IMR-90 (cell line): ENCODE data around the gene PYGM. TPM values are rescaled to one million over a fixed set of nuclear protein-coding genes. Genes with fewer than 3 reads are reported as not detected.

ENCODE experiments used
- ATAC-seq: fragments of 200-7000 bp; cut with Tn5 transposase; 2 replicates; pipeline ENCODE4 v1.9.1; 2020; ENCODE audit warnings: low read depth, mild to moderate bottlenecking, moderate library complexity
- BruUV-seq: library from RNA; stranded (reverse); fragments of 400-500 nt; replicated peaks from 2 replicates; lab custom pipeline; 2021; lab: Mats Ljungman, UMichigan
- CTCF ChIA-PET: fragments of 300-600 bp; formaldehyde crosslinking; extraction: SDS; loops from one replicate; lab custom pipeline; 2021; ENCODE audit warnings: antibody characterized with exemption; lab: Yijun Ruan, JAX
- POLR2A ChIA-PET: fragments of 300-600 bp; sonication (Branson Sonifier 250); formaldehyde crosslinking; loops from one replicate; lab custom pipeline; 2022; ENCODE audit warnings: antibody characterized with exemption; ENCODE audit not compliant: unreplicated experiment; lab: Charles Lee
- DNase-seq: peaks from one replicate; pipeline ENCODE4 v3.0.0; 2013
- H2AFZ ChIP-seq: replicated peaks from 2 replicates; pipeline ENCODE3; 2013; ENCODE audit warnings: low read length, mild to moderate bottlenecking; ENCODE audit not compliant: poor library complexity
- H2AK5ac ChIP-seq: 2 replicates; pipeline ENCODE4 v1.6.1; 2013; ENCODE audit warnings: low read depth, low read length, inconsistent platforms
- H2AK9ac ChIP-seq: replicated peaks from 2 replicates; pipeline ENCODE3; 2013; ENCODE audit warnings: mild to moderate bottlenecking, low read depth, low read length, moderate library complexity; ENCODE audit not compliant: poor library complexity
- H2BK120ac ChIP-seq: 2 replicates; pipeline ENCODE4 v1.6.1; 2013; ENCODE audit warnings: low read depth, low read length, inconsistent platforms
- H2BK15ac ChIP-seq: 3 replicates; pipeline ENCODE4 v1.6.1; 2013; ENCODE audit warnings: low read depth, low read length, inconsistent platforms
- H2BK20ac ChIP-seq: 2 replicates; pipeline ENCODE4 v1.6.1; 2013; ENCODE audit warnings: low read depth, mild to moderate bottlenecking, inconsistent platforms, low read length, moderate library complexity
- H2BK5ac ChIP-seq: 2 replicates; pipeline ENCODE4 v1.6.1; 2013; ENCODE audit warnings: mild to moderate bottlenecking, low read depth, low read length, inconsistent platforms; ENCODE audit not compliant: poor library complexity, severe bottlenecking
- H3K14ac ChIP-seq: replicated peaks from 2 replicates; pipeline ENCODE4 v1.6.1; 2013; ENCODE audit warnings: low read depth, low read length, inconsistent platforms
- H3K18ac ChIP-seq: 2 replicates; pipeline ENCODE4 v1.6.1; 2013; ENCODE audit warnings: low read depth, low read length, control low read depth
- H3K23ac ChIP-seq: 2 replicates; pipeline ENCODE4 v1.6.1; 2013; ENCODE audit warnings: low read depth, low read length, inconsistent platforms
- H3K27ac ChIP-seq: 2 replicates; pipeline ENCODE4 v1.5.1; 2013; ENCODE audit warnings: mild to moderate bottlenecking, control low read depth, low read length; ENCODE audit not compliant: insufficient read depth
- H3K27me3 ChIP-seq: 2 replicates; pipeline ENCODE4 v1.6.1; 2013; ENCODE audit warnings: low read length; ENCODE audit not compliant: control insufficient read depth, insufficient read depth
- H3K36me3 ChIP-seq: 2 replicates; pipeline ENCODE4 v1.6.1; 2013; ENCODE audit warnings: low read length, mixed read lengths; ENCODE audit not compliant: control insufficient read depth, insufficient read depth
- H3K4ac ChIP-seq: 2 replicates; pipeline ENCODE4 v1.6.1; 2013; ENCODE audit warnings: low read depth, low read length, inconsistent platforms
- H3K4me1 ChIP-seq: 2 replicates; pipeline ENCODE4 v1.6.1; 2013; ENCODE audit warnings: low read length, mixed read lengths; ENCODE audit not compliant: control insufficient read depth, insufficient read depth
- H3K4me2 ChIP-seq: 2 replicates; pipeline ENCODE4 v1.6.1; 2013; ENCODE audit warnings: low read depth, mild to moderate bottlenecking, control low read depth, low read length, moderate library complexity
- H3K4me3 ChIP-seq: 2 replicates; pipeline ENCODE4 v1.5.1; 2013; ENCODE audit warnings: low read depth, mild to moderate bottlenecking, control low read depth, low read length, moderate library complexity; ENCODE audit not compliant: insufficient read depth
- H3K56ac ChIP-seq: 2 replicates; pipeline ENCODE4 v1.6.1; 2013; ENCODE audit warnings: low read length, inconsistent platforms; ENCODE audit not compliant: insufficient read depth; ENCODE audit errors: extremely low read depth
- H3K79me1 ChIP-seq, 2 experiments: 2 replicates each; pipeline ENCODE4 v1.6.1; 2013; ENCODE audit warnings: low read length in 2 of 2, inconsistent platforms in 1 of 2, low read depth in 1 of 2
- H3K9ac ChIP-seq: 2 replicates; pipeline ENCODE4 v1.6.1; 2013; ENCODE audit warnings: low read depth, low read length, control low read depth
- H3K9me1 ChIP-seq: 2 replicates; pipeline ENCODE4 v1.6.1; 2013; ENCODE audit warnings: low read length, inconsistent platforms; ENCODE audit not compliant: insufficient read depth
- H3K9me3 ChIP-seq: 2 replicates; pipeline ENCODE4 v1.6.1; 2013; ENCODE audit warnings: low read length; ENCODE audit not compliant: control insufficient read depth, insufficient read depth
- H4K20me1 ChIP-seq: 2 replicates; pipeline ENCODE4 v1.6.1; 2013; ENCODE audit warnings: low read length, inconsistent platforms; ENCODE audit not compliant: insufficient read depth
- H4K5ac ChIP-seq: 2 replicates; pipeline ENCODE4 v1.6.1; 2013; ENCODE audit warnings: mild to moderate bottlenecking, low read depth, low read length, control low read depth
- H4K8ac ChIP-seq, 2 experiments: 2 replicates each; pipeline ENCODE4 v1.6.1; 2013; ENCODE audit warnings: low read depth in 2 of 2, low read length in 2 of 2, control low read depth in 1 of 2, inconsistent platforms in 1 of 2
- H4K91ac ChIP-seq: 2 replicates; pipeline ENCODE4 v1.6.1; 2013; ENCODE audit warnings: low read depth, low read length, inconsistent platforms; ENCODE audit not compliant: insufficient read depth
- BHLHE40 ChIP-seq: fragments of 150-350 bp; IDR thresholded peaks from 2 replicates; pipeline ENCODE4 v1.6.1; 2016; ENCODE audit warnings: mild to moderate bottlenecking, low read depth, low read length
- FOS ChIP-seq: fragments of 150-350 bp; IDR thresholded peaks from 2 replicates; pipeline ENCODE4 v1.6.1; 2016; ENCODE audit warnings: low read depth, low read length
- MAFK ChIP-seq: IDR thresholded peaks from 2 replicates; pipeline ENCODE4 v1.6.1; 2012; ENCODE audit warnings: low read depth, low read length, improper control_type of control experiment
- MAZ ChIP-seq: IDR thresholded peaks from 2 replicates; pipeline ENCODE4 v1.6.1; 2012; ENCODE audit warnings: low read depth, mild to moderate bottlenecking, low read length, improper control_type of control experiment, moderate library complexity, borderline replicate concordance
- MXI1 ChIP-seq: IDR thresholded peaks from 2 replicates; pipeline ENCODE4 v1.6.1; 2012; ENCODE audit warnings: low read depth, mild to moderate bottlenecking, low read length, moderate library complexity, borderline replicate concordance
- POLR2A ChIP-seq: IDR thresholded peaks from 2 replicates; pipeline ENCODE4 v1.6.1; 2012; ENCODE audit warnings: mild to moderate bottlenecking, low read depth, low read length
- RAD21 ChIP-seq: IDR thresholded peaks from 2 replicates; pipeline ENCODE4 v1.6.1; 2012; ENCODE audit warnings: low read length, improper control_type of control experiment
- RCOR1 ChIP-seq: IDR thresholded peaks from 2 replicates; pipeline ENCODE4 v1.6.1; 2012; ENCODE audit warnings: mild to moderate bottlenecking, low read length, improper control_type of control experiment; ENCODE audit not compliant: insufficient replicate concordance
- RFX5 ChIP-seq: IDR thresholded peaks from 2 replicates; pipeline ENCODE4 v1.8.0; 2012; ENCODE audit warnings: low read depth, mild to moderate bottlenecking, low read length, moderate library complexity
- SMC3 ChIP-seq: fragments of 150-350 bp; IDR thresholded peaks from 2 replicates; pipeline ENCODE4 v1.6.1; 2016; ENCODE audit warnings: low read depth, mild to moderate bottlenecking, antibody characterized with exemption, low read length, moderate library complexity
- WGBS, 2 experiments: methylation state at CpG; one replicate each; pipeline versions ENCODE4 v1.1.5 to v1.1.7; 2013; ENCODE audit warnings: missing lambda C conversion rate in 2 of 2; ENCODE audit not compliant: insufficient read length in 1 of 2; ENCODE audit errors: extremely low coverage in 2 of 2; 5-methylcytosine and 5-hydroxymethylcytosine counted together
- dilution Hi-C: fragments of 300-500 bp; cut with HindIII; formaldehyde crosslinking; loops from one replicate; pipeline ENCODE4 v1.14.3; 2018; ENCODE audit warnings: low sequenced_read_pairs; ENCODE audit not compliant: unreplicated experiment
- in situ Hi-C: fragments of 300-500 bp; cut with MboI; formaldehyde crosslinking; loops from 3 replicates; pipeline ENCODE4 v1.14.3; 2019; ENCODE audit warnings: low sequenced_read_pairs, inconsistent platforms, mixed read lengths
- intact Hi-C: fragments of 100-400 bp; cut with micrococcal nuclease; formaldehyde crosslinking; loops from 2 replicates; pipeline ENCODE4 v1.10.0; 2022
- polyA plus RNA-seq, 3 experiments: library from polyadenylated mRNA; depleted of rRNA; stranded (reverse); fragments of >200 nt; gene quantifications; 2 replicates each; pipeline ENCODE4 v1.2.3, GENCODE V29; 2012; ENCODE audit warnings: low replicate concordance in 1 of 3
- total RNA-seq: library from RNA; depleted of rRNA; stranded (reverse); fragments of >200 nt; gene quantifications from 2 replicates; pipeline ENCODE4 v1.2.3, GENCODE V29; 2012
- TF ChIP-seq, protein P1 (sequence below): fragments of 150-350 bp; IDR thresholded peaks from 2 replicates; pipeline ENCODE4 v1.6.1; 2017; ENCODE audit warnings: mild to moderate bottlenecking, antibody characterized with exemption, low read length, low read depth
- TF ChIP-seq, protein P2 (sequence below): fragments of 150-350 bp; IDR thresholded peaks from 2 replicates; pipeline ENCODE4 v1.6.1; 2016; ENCODE audit warnings: low read depth, mild to moderate bottlenecking, low read length, moderate library complexity, borderline replicate concordance

PYGM gene
- total and polyA plus RNA-seq, 2 of the 4 experiments (the other 2 are of a cell fraction) = 0.18 to 0.21 TPM

GRCh38 chr11:64753019-64753379 lies 6.8 kb downstream of the PYGM start:
- H4K5ac ChIP-seq = no peak overlapping the region
- H2BK15ac ChIP-seq = no peak overlapping the region
- peaks cover 8% of the 10 kb centered on the region for H4K20me1 ChIP-seq
- no peak overlapping the region for H4K8ac ChIP-seq
- in situ Hi-C loops = no loop called here
- H3K9me1 ChIP-seq = peaks cover 3% of the 10 kb centered on the region
- no peak overlapping the region for H3K18ac ChIP-seq
- no peaks in the 10 kb centered on the region for H3K9me3 ChIP-seq
- H2AFZ ChIP-seq = peak overlapping the region; percentile 58
- no peaks in the 10 kb centered on the region for H3K79me1 ChIP-seq
- CTCF ChIA-PET = no interaction called here
- TF ChIP-seq BHLHE40 (no peak), RAD21 (no peak), SMC3 (no peak), RCOR1 (no peak), RFX5 (no peak), FOS (no peak), MXI1 (no peak), MAFK (no peak), MAZ (no peak), POLR2A (no peak)
- TF ChIP-seq, protein P1, sequence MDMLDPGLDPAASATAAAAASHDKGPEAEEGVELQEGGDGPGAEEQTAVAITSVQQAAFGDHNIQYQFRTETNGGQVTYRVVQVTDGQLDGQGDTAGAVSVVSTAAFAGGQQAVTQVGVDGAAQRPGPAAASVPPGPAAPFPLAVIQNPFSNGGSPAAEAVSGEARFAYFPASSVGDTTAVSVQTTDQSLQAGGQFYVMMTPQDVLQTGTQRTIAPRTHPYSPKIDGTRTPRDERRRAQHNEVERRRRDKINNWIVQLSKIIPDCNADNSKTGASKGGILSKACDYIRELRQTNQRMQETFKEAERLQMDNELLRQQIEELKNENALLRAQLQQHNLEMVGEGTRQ = no peak
- TF ChIP-seq, protein P2, sequence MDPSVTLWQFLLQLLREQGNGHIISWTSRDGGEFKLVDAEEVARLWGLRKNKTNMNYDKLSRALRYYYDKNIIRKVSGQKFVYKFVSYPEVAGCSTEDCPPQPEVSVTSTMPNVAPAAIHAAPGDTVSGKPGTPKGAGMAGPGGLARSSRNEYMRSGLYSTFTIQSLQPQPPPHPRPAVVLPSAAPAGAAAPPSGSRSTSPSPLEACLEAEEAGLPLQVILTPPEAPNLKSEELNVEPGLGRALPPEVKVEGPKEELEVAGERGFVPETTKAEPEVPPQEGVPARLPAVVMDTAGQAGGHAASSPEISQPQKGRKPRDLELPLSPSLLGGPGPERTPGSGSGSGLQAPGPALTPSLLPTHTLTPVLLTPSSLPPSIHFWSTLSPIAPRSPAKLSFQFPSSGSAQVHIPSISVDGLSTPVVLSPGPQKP = no peak
- no peak overlapping the region for H3K4me3 ChIP-seq
- 88% methylated on average over 5 of the region's 7 CpGs; no CpG with 5 or more reads in 1 of the 2 experiments for WGBS, 2 experiments
- H3K4me2 ChIP-seq = no peak overlapping the region
- no peaks in the 10 kb centered on the region for H3K27me3 ChIP-seq
- H2BK20ac ChIP-seq = no peak overlapping the region
- dilution Hi-C loops = no loop called here
- H2AK5ac ChIP-seq = no peak overlapping the region
- H3K9ac ChIP-seq = no peak overlapping the region
- no TSS peak for BruUV-seq
- no peak overlapping the region for H2BK120ac ChIP-seq
- H2BK5ac ChIP-seq = no peak overlapping the region
- POLR2A ChIA-PET = no interaction called here
- no peak overlapping the region for H3K23ac ChIP-seq
- no peak overlapping the region for H3K56ac ChIP-seq
- H3K27ac ChIP-seq = no peak overlapping the region
- intact Hi-C loops = no loop called here
- no peak overlapping the region for H3K4ac ChIP-seq
- H2AK9ac ChIP-seq = no peak overlapping the region
- peaks cover 3% of the 10 kb centered on the region; the same call in 1 of the 2 replicates for H3K4me1 ChIP-seq
- DNase-seq (no peak), ATAC-seq (no peak)
- no peak overlapping the region for H4K91ac ChIP-seq
- H3K14ac ChIP-seq = no peak overlapping the region
- no peaks in the 10 kb centered on the region for H3K36me3 ChIP-seq
